GM12891 (cell line): Measurements from ENCODE around the gene CRYGD.

Experiments used
- POLR2A ChIP-seq: IDR thresholded peaks from 2 replicates; pipeline ENCODE4 v1.6.1; 2011; ENCODE audit warnings: low read depth, low read length, control low read depth
- POLR2AphosphoS5 ChIP-seq: IDR thresholded peaks from 2 replicates; pipeline ENCODE4 v1.6.1; 2011; ENCODE audit warnings: low read depth, low read length, control low read depth
- TAF1 ChIP-seq: IDR thresholded peaks from 2 replicates; pipeline ENCODE4 v1.6.1; 2011; ENCODE audit warnings: low read depth, low read length, control low read depth

- TF ChIP-seq POLR2A = no peak
- TF ChIP-seq POLR2AphosphoS5 = no peak
- no peak for TF ChIP-seq TAF1
Measured at GRCh38 chr2:208093128-208093527, 31.2 kb downstream of the CRYGD start.
